B cell (primary cell): Measurements from ENCODE around the gene IGSF8. TPM values are rescaled to one million over a fixed set of nuclear protein-coding genes. Genes with fewer than 3 reads are reported as not detected.

Experiments
- ATAC-seq: fragments of 200-7000 bp; cut with Tn5 transposase; one replicate; pipeline ENCODE4 v1.10.0; 2021; ENCODE audit warnings: low read depth, mild to moderate bottlenecking, moderate number of reproducible peaks, moderate library complexity
- CTCF ChIA-PET: fragments of 350-600 bp; sonication (Branson Sonifier 250); formaldehyde crosslinking; loops from one replicate; lab custom pipeline; 2021; ENCODE audit warnings: antibody characterized with exemption, inconsistent platforms; lab: Charles Lee
- POLR2A ChIA-PET: fragments of 350-600 bp; sonication (Branson Sonifier 250); formaldehyde crosslinking; loops from one replicate; lab custom pipeline; 2021; ENCODE audit warnings: antibody characterized with exemption; lab: Charles Lee
- DNase-seq: peaks from one replicate; pipeline ENCODE4 v3.0.0; 2013
- H2AFZ ChIP-seq: 2 replicates; pipeline ENCODE4 v1.6.1; 2012; ENCODE audit warnings: mild to moderate bottlenecking, low read depth, low read length; ENCODE audit not compliant: insufficient read depth, poor library complexity, severe bottlenecking
- H3K27ac ChIP-seq, 2 donors: 1 replicate in 1 of 2; 2 replicates in 1 of 2; pipeline ENCODE4 v1.5.1; 2012 to 2013; ENCODE audit warnings: low read length in 2 of 2, mild to moderate bottlenecking in 2 of 2, moderate library complexity in 1 of 2
- H3K27me3 ChIP-seq, 4 experiments: fragments of 200-600 bp in 1 of 4; sonication (generic) in 1 of 4; replicated peaks in 1 of 4; 1 replicate in 2 of 4; 2 replicates in 2 of 4; pipeline versions ENCODE4 v1.6.1 to v1.7.0; 2013 to 2016; ENCODE audit warnings: low read length in 3 of 4, mild to moderate bottlenecking in 2 of 4, mixed read lengths in 1 of 4, moderate library complexity in 1 of 4; ENCODE audit not compliant: insufficient read depth in 4 of 4, control insufficient read depth in 3 of 4; ENCODE audit errors: control extremely low read depth in 1 of 4
- H3K36me3 ChIP-seq, 2 experiments: replicated peaks in 1 of 2; 1 replicate in 1 of 2; 2 replicates in 1 of 2; pipeline versions ENCODE4 v1.6.1 to v1.7.1; 2013; ENCODE audit warnings: low read length in 1 of 2; ENCODE audit not compliant: insufficient read depth in 2 of 2, control insufficient read depth in 1 of 2; ENCODE audit errors: control extremely low read depth in 1 of 2, extremely low read depth in 1 of 2
- H3K4me1 ChIP-seq, 2 donors: fragments of 200-600 bp in 1 of 2; sonication (generic) in 1 of 2; 1 replicate in 1 of 2; 2 replicates in 1 of 2; pipeline versions ENCODE4 v1.5.1 to v1.6.1; 2013 to 2017; ENCODE audit warnings: low read length in 2 of 2; ENCODE audit not compliant: control insufficient read depth in 2 of 2, insufficient read depth in 2 of 2
- H3K4me2 ChIP-seq: replicated peaks from 2 replicates; pipeline ENCODE3; 2012; ENCODE audit warnings: mild to moderate bottlenecking, low read depth, low read length; ENCODE audit not compliant: poor library complexity, severe bottlenecking
- H3K4me3 ChIP-seq, 5 experiments: fragments of 200-600 bp in 1 of 5; sonication (generic) in 1 of 5; 1 replicate in 3 of 5; 2 replicates in 2 of 5; pipeline versions ENCODE4 v1.5.1 to v1.7.0; 2011 to 2016; ENCODE audit warnings: low read length in 4 of 5, mild to moderate bottlenecking in 4 of 5, low read depth in 2 of 5, control low read depth in 1 of 5, moderate library complexity in 1 of 5; ENCODE audit not compliant: insufficient read depth in 1 of 5; ENCODE audit errors: control extremely low read depth in 1 of 5, extremely low read depth in 1 of 5
- H3K79me2 ChIP-seq: fragments of 200-600 bp; sonication (generic); one replicate; pipeline ENCODE4 v1.6.0; 2016; ENCODE audit warnings: low read length; ENCODE audit not compliant: control insufficient read depth, insufficient read depth
- H3K9ac ChIP-seq: fragments of 200-600 bp; sonication (generic); 2 replicates; pipeline ENCODE4 v1.6.1; 2017; ENCODE audit warnings: mild to moderate bottlenecking, low read length, moderate library complexity
- H3K9me3 ChIP-seq, 3 donors: one replicate each; pipeline versions ENCODE4 v1.6.1 to v1.7.1; 2013; ENCODE audit warnings: low read length in 2 of 3; ENCODE audit not compliant: control insufficient read depth in 2 of 3, insufficient read depth in 1 of 3; ENCODE audit errors: control extremely low read depth in 1 of 3
- H4K20me1 ChIP-seq: 2 replicates; pipeline ENCODE4 v1.6.0; 2012; ENCODE audit warnings: mild to moderate bottlenecking, low read length; ENCODE audit not compliant: insufficient read depth, control insufficient read depth, poor library complexity, severe bottlenecking
- H3K27ac Mint-ChIP-seq: one replicate; pipeline ENCODE4 v1.8.0; 2021; ENCODE audit warnings: mixed read lengths
- H3K27me3 Mint-ChIP-seq: one replicate; pipeline ENCODE4 v1.8.0; 2021; ENCODE audit warnings: mixed read lengths
- H3K4me1 Mint-ChIP-seq: one replicate; pipeline ENCODE4 v1.8.0; 2021; ENCODE audit warnings: mixed read lengths
- H3K4me3 Mint-ChIP-seq: one replicate; pipeline ENCODE4 v1.8.0; 2021; ENCODE audit warnings: mixed read lengths
- H3K9me3 Mint-ChIP-seq: one replicate; pipeline ENCODE4 v1.8.0; 2022; ENCODE audit warnings: mixed read lengths; ENCODE audit not compliant: insufficient read depth
- CTCF ChIP-seq: fragments of 200-600 bp; IDR thresholded peaks from one replicate; pipeline ENCODE4 v1.8.0; 2022; ENCODE audit warnings: antibody characterized with exemption, mild to moderate bottlenecking
- EZH2 ChIP-seq: IDR thresholded peaks from 2 replicates; pipeline ENCODE4 v1.6.1; 2012; ENCODE audit warnings: borderline replicate concordance, low read depth, mild to moderate bottlenecking, moderate library complexity, low read length; ENCODE audit not compliant: insufficient read depth, poor library complexity, severe bottlenecking
- WGBS: methylation state at CpG from one replicate; pipeline ENCODE4 v1.1.5; 2013; ENCODE audit warnings: missing lambda C conversion rate; ENCODE audit not compliant: insufficient coverage; 5-methylcytosine and 5-hydroxymethylcytosine counted together
- intact Hi-C: fragments of 100-400 bp; cut with micrococcal nuclease; formaldehyde crosslinking; loops from one replicate; pipeline ENCODE4 v1.10.0; 2022
- polyA plus RNA-seq: library from polyadenylated mRNA; depleted of rRNA; stranded (reverse); fragments of >200 nt; gene quantifications from 2 replicates; pipeline ENCODE4 v1.2.3, GENCODE V29; 2012
- total RNA-seq, 2 donors: library from RNA; stranded (reverse); fragments of 120-200 nt in 1 of 2; gene quantifications; 1 replicate in 1 of 2; 2 replicates in 1 of 2; pipeline versions ENCODE4 v1.2.3 to v1.2.4, GENCODE V29; 2013 to 2022

The IGSF8 gene
- total and polyA plus RNA-seq, 2 donors (not counting 1 experiment from before 2014, with no cell fraction given), result 37.2 to 56.0 TPM

GRCh38 chr1:160144921-160145320, 46.5 kb upstream of the IGSF8 start:
- Histone ChIP-seq H3K4me2 (no peak overlapping the region), H3K9ac (no peak overlapping the region), H3K36me3 (no peaks in the 10 kb centered on the region), H3K4me3 (no peak overlapping the region), H4K20me1 (no peaks in the 10 kb centered on the region), H3K9me3 (no peaks in the 10 kb centered on the region), H3K27ac (no peak overlapping the region), H3K27me3 (peaks cover 0 to 13% (median 4%) of the 10 kb centered on the region in 4 experiments), H3K79me2 (no peaks in the 10 kb centered on the region), H2AFZ (no peak overlapping the region), H3K4me1 (no peaks in the 10 kb centered on the region)
- H3K27ac Mint-ChIP-seq, result no peak overlapping the region
- CTCF ChIA-PET, result no interaction called here
- DNase-seq (no peak), ATAC-seq (no peak)
- intact Hi-C loops, result no loop called here
- WGBS, result 97% methylated on average over 3 of the region's 4 CpGs
- H3K9me3 Mint-ChIP-seq, result no peaks in the 10 kb centered on the region
- H3K4me3 Mint-ChIP-seq, result no peak overlapping the region
- peaks cover 36% of the 10 kb centered on the region for H3K27me3 Mint-ChIP-seq
- POLR2A ChIA-PET, result no interaction called here
- no peaks in the 10 kb centered on the region for H3K4me1 Mint-ChIP-seq
- TF ChIP-seq EZH2, result no peak
- no peak for TF ChIP-seq CTCF

GRCh38 chr1:160143695-160144094, 45.3 kb upstream of the IGSF8 start:
- H3K9ac ChIP-seq, result no peak overlapping the region
- Mint-ChIP-seq H3K9me3 (no peaks in the 10 kb centered on the region), H3K4me3 (no peak overlapping the region), H3K27me3 (peaks cover 48% of the 10 kb centered on the region), H3K4me1 (no peaks in the 10 kb centered on the region), H3K27ac (no peak overlapping the region)
- H3K4me2 ChIP-seq, result no peak overlapping the region
- no peaks in the 10 kb centered on the region for H3K79me2 ChIP-seq
- H2AFZ ChIP-seq, result no peak overlapping the region
- H3K27ac ChIP-seq, result no peak overlapping the region
- ChIA-PET POLR2A (no interaction called here), CTCF (no interaction called here)
- H3K4me1 ChIP-seq, result no peaks in the 10 kb centered on the region
- DNase-seq (no peak), ATAC-seq (no peak)
- no peaks in the 10 kb centered on the region for H3K9me3 ChIP-seq
- H3K4me3 ChIP-seq, result no peak overlapping the region
- no peaks in the 10 kb centered on the region for H4K20me1 ChIP-seq
- H3K27me3 ChIP-seq, result peaks cover 0 to 13% (median 4%) of the 10 kb centered on the region in 4 experiments
- TF ChIP-seq EZH2 (no peak), CTCF (no peak)
- no CpG with 5 or more reads among the region's 1 CpG for WGBS
- intact Hi-C loops, result no loop called here
- no peaks in the 10 kb centered on the region for H3K36me3 ChIP-seq
